Right cardiac atrium (tissue), 5 donors: ENCODE results near the gene CBR3. TPM values are rescaled to one million over a fixed set of nuclear protein-coding genes. Genes with fewer than 3 reads are reported as not detected.

Experiments
- ATAC-seq, 2 donors: fragments of 200-7000 bp; cut with Tn5 transposase; one replicate each; pipeline versions ENCODE4 v1.8.0 to v1.9.1; 2020; ENCODE audit warnings: moderate library complexity in 2 of 2, mild to moderate bottlenecking in 1 of 2
- DNase-seq, 3 donors: peaks; one replicate each; pipeline ENCODE4 v3.0.0-alpha.2; 2020
- H3K27ac ChIP-seq: one replicate; pipeline ENCODE4 v1.5.1; 2013; ENCODE audit warnings: mild to moderate bottlenecking, low read length, control low read depth, moderate library complexity
- H3K27me3 ChIP-seq: one replicate; pipeline ENCODE4 v1.6.1; 2013; ENCODE audit not compliant: control insufficient read depth, insufficient read depth
- H3K4me1 ChIP-seq: one replicate; pipeline ENCODE4 v1.6.1; 2013; ENCODE audit warnings: low read length; ENCODE audit not compliant: control insufficient read depth, insufficient read depth
- H3K4me3 ChIP-seq: one replicate; pipeline ENCODE4 v1.5.1; 2013; ENCODE audit warnings: low read length, control low read depth
- H3K9me3 ChIP-seq: one replicate; pipeline ENCODE4 v1.6.1; 2013; ENCODE audit warnings: low read length; ENCODE audit not compliant: control insufficient read depth
- WGBS: extraction: QIAGEN DNeasy Blood & Tissue Kit; methylation state at CpG from one replicate; pipeline ENCODE4 v1.1.7; 2013; 5-methylcytosine and 5-hydroxymethylcytosine counted together
- intact Hi-C, 4 donors: fragments of 100-400 bp; cut with DNase I; formaldehyde crosslinking; loops; one replicate each; pipeline versions ENCODE4 v1.11.0 to v1.14.0; 2022 to 2023
- polyA plus RNA-seq: library from polyadenylated mRNA; stranded (reverse); fragments of 200-250 nt; gene quantifications from one replicate; pipeline ENCODE4 v1.2.3, GENCODE V29; 2013
- total RNA-seq, 4 donors: library from RNA; stranded (reverse); fragmentation: NEBNext Ultra II Directional; extraction: Animal tissue kit (Norgen Biotek cat#: 25700); gene quantifications; one replicate each; pipeline ENCODE4 v1.2.1, GENCODE V29; 2021
- donor health status: healthy with polysubstance abuse.
- donor health status: DM: no; HTN: yes; CAD: no.
- donor health status: DM: no; HTN: no; CAD: no.
- donor health status: DM: no; HTN: yes; CAD: no; lungs with severe emphysema.
- donor health status: DM: yes; HTN: yes; CAD: no.

CBR3 gene
- total and polyA plus RNA-seq, 5 donors, result 3.1 to 6.2 (median 3.9) TPM

- under 1% methylated on average over 83 of the region's 83 CpGs for WGBS
- no peaks in the 10 kb centered on the region for H3K4me1 ChIP-seq
- no peaks in the 10 kb centered on the region for H3K27me3 ChIP-seq
- ATAC-seq (no peak), DNase-seq (peak in 1 of 3 donors; percentile 56)
- no peaks in the 10 kb centered on the region for H3K9me3 ChIP-seq
- intact Hi-C loops, result loop anchor here in 1 of 4 donors (10.0 kb wide), 1 partner anchor 168 kb away; the partner anchor contains the start of gene MORC3
- H3K27ac ChIP-seq, result peak within 1 kb of the TSS; percentile 77
- H3K4me3 ChIP-seq, result peak within 1 kb of the TSS; percentile 81
Measured at GRCh38 chr21:36156815-36157670, 22.2 kb downstream of the CBR3 start, which contains the start of gene DOP1B. Gene DOP1B (plus strand): TSS chr21:36156824. CDS start chr21:36164734, 7,910 bp downstream.

GRCh38 chr21:36159356-36159921 lies 24.6 kb downstream of the CBR3 start:
- DNase-seq (no peak), ATAC-seq (no peak)
- 85% methylated on average over 13 of the region's 13 CpGs for whole genome bisulfite sequencing
- H3K27ac ChIP-seq, result no peak overlapping the region
- no peaks in the 10 kb centered on the region for H3K9me3 ChIP-seq
- H3K4me1 ChIP-seq, result no peaks in the 10 kb centered on the region
- no peaks in the 10 kb centered on the region for H3K27me3 ChIP-seq
- intact Hi-C loops, result loop anchor here in 1 of 4 donors (10.0 kb wide), 1 partner anchor 165 kb away; the partner anchor contains the start of gene MORC3
- no peak overlapping the region for H3K4me3 ChIP-seq

GRCh38 chr21:36160850-36161178 lies 25.9 kb downstream of the CBR3 start:
- Histone ChIP-seq H3K9me3 (no peaks in the 10 kb centered on the region), H3K27me3 (no peaks in the 10 kb centered on the region), H3K4me1 (no peaks in the 10 kb centered on the region), H3K4me3 (no peak overlapping the region), H3K27ac (no peak overlapping the region)
- DNase-seq (no peak), ATAC-seq (no peak)
- 98% methylated on average over 2 of the region's 2 CpGs for WGBS
- intact Hi-C loops, result no loop called here

GRCh38 chr21:36162631-36163030 lies 27.8 kb downstream of the CBR3 start:
- no peak overlapping the region for H3K4me3 ChIP-seq
- ATAC-seq, result no peak
- WGBS, result 96% methylated on average over 5 of the region's 5 CpGs

GRCh38 chr21:36163750-36164741 lies 29.2 kb downstream of the CBR3 start:
- H3K4me3 ChIP-seq, result no peak overlapping the region
- WGBS, result 63% methylated on average over 10 of the region's 10 CpGs
- ATAC-seq, result peak in 1 of 2 donors; percentile 68

More at GRCh38 chr21:36162631-36163030, 27.8 kb downstream of the CBR3 start:
- no peaks in the 10 kb centered on the region for H3K9me3 ChIP-seq
- H3K27me3 ChIP-seq, result no peaks in the 10 kb centered on the region
- DNase-seq, result no peak
- H3K27ac ChIP-seq, result no peak overlapping the region
- intact Hi-C loops, result no loop called here
- H3K4me1 ChIP-seq, result no peaks in the 10 kb centered on the region

GRCh38 chr21:36165356-36165755 lies 30.5 kb downstream of the CBR3 start:
- no peak for ATAC-seq
- 97% methylated on average over 11 of the region's 11 CpGs for WGBS

More at GRCh38 chr21:36163750-36164741, 29.2 kb downstream of the CBR3 start:
- Histone ChIP-seq H3K9me3 (no peaks in the 10 kb centered on the region), H3K27ac (no peak overlapping the region), H3K27me3 (no peaks in the 10 kb centered on the region), H3K4me1 (no peaks in the 10 kb centered on the region)
- intact Hi-C loops, result no loop called here
- DNase-seq, result no peak

GRCh38 chr21:36166705-36167104 lies 31.8 kb downstream of the CBR3 start:
- intact Hi-C loops, result no loop called here
- DNase-seq (no peak), ATAC-seq (no peak)
- Histone ChIP-seq H3K9me3 (no peaks in the 10 kb centered on the region), H3K27ac (no peak overlapping the region), H3K27me3 (no peaks in the 10 kb centered on the region), H3K4me3 (no peak overlapping the region), H3K4me1 (no peaks in the 10 kb centered on the region)
- WGBS, result 91% methylated on average over 7 of the region's 7 CpGs

More at GRCh38 chr21:36165356-36165755, 30.5 kb downstream of the CBR3 start:
- H3K27me3 ChIP-seq, result no peaks in the 10 kb centered on the region
- intact Hi-C loops, result no loop called here
- no peaks in the 10 kb centered on the region for H3K9me3 ChIP-seq
- DNase-seq, result no peak
- H3K4me3 ChIP-seq, result no peak overlapping the region
- no peaks in the 10 kb centered on the region for H3K4me1 ChIP-seq
- H3K27ac ChIP-seq, result no peak overlapping the region

GRCh38 chr21:36167541-36167940 lies 32.7 kb downstream of the CBR3 start:
- no peaks in the 10 kb centered on the region for H3K9me3 ChIP-seq
- ATAC-seq (no peak), DNase-seq (no peak)
- H3K27ac ChIP-seq, result no peak overlapping the region
- H3K27me3 ChIP-seq, result no peaks in the 10 kb centered on the region
- WGBS, result 89% methylated on average over 4 of the region's 4 CpGs
- intact Hi-C loops, result no loop called here
- H3K4me3 ChIP-seq, result no peak overlapping the region
- H3K4me1 ChIP-seq, result peaks cover 5% of the 10 kb centered on the region

GRCh38 chr21:36169470-36170128 lies 34.7 kb downstream of the CBR3 start:
- DNase-seq, result peak in 2 of 3 donors; percentile 35 to 66
- intact Hi-C loops, result no loop called here

GRCh38 chr21:36170823-36171222 lies 35.9 kb downstream of the CBR3 start:
- ATAC-seq (no peak), DNase-seq (no peak)
- H3K4me3 ChIP-seq, result no peak overlapping the region
- H3K27ac ChIP-seq, result no peak overlapping the region
- WGBS, result 96% methylated on average over 6 of the region's 6 CpGs
- peaks cover 5% of the 10 kb centered on the region for H3K4me1 ChIP-seq
- intact Hi-C loops, result no loop called here
- H3K9me3 ChIP-seq, result no peaks in the 10 kb centered on the region
- H3K27me3 ChIP-seq, result no peaks in the 10 kb centered on the region

More at GRCh38 chr21:36169470-36170128, 34.7 kb downstream of the CBR3 start:
- Histone ChIP-seq H3K4me1 (peaks cover 5% of the 10 kb centered on the region), H3K27ac (no peak overlapping the region), H3K4me3 (no peak overlapping the region), H3K9me3 (no peaks in the 10 kb centered on the region), H3K27me3 (no peaks in the 10 kb centered on the region)
- WGBS, result 91% methylated on average over 19 of the region's 19 CpGs
- ATAC-seq, result no peak
